HG03025 (cell line): ENCODE data around the gene CARS1.

Experiments
- ATAC-seq: cut with Tn5 transposase; IDR thresholded peaks from one replicate; pipeline ENCODE4 v1.9.1; 2021; ENCODE audit warnings: mild to moderate bottlenecking, moderate library complexity; ENCODE audit not compliant: unreplicated experiment, low FRiP score

The CARS1 gene

DNA sequence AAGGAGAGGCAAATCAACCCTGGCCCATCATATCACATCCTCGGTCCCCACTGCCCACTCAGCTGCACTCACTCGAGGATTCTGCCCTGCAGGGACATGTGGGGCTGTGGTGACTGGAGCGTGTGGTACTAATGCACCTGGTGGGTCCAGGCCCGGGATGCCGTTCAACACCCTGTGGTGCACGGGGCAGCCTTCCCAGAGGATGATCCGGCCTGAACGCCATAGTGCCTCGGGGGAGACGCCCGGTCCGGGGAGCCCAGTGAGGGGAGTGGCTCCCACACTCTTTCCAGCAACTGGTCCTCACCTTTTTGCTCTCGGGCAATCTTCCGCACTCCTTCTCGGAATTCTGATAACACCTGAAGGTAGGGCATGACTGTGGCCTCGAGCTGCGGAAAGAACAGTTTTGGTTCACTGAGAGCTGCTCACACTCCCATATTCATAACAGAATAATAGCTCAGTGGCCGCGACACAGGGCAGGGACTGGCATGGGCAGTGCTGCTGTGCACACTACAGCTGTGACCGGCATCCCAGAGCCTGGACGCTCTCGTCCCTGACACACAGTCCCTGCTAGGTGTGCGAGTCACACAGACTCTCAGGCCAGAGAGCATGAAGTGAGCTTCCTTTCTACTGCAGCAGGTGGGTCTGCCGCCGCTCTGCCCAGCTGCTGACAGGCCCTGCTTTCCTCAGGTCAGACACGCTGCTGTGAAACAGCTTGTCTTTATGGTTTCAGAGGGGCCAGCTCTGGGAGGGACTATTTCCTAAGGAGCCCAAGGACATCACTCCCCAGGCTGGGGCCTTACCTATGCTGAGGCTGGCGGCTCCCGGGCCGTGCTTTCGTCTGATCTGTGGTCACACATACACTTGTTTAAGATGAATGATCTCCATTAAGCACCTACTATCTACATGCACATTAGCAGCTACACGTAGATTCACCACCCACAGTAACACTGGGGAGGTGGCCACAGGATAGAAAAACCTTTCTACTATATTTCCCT lies 45.0 kb downstream of the CARS1 start:
- ATAC-seq: no peak

- ATAC-seq: no peak
These were observed 46.5 kb downstream of the CARS1 start for GRCh38 chr11:3010521-3011275.

DNA sequence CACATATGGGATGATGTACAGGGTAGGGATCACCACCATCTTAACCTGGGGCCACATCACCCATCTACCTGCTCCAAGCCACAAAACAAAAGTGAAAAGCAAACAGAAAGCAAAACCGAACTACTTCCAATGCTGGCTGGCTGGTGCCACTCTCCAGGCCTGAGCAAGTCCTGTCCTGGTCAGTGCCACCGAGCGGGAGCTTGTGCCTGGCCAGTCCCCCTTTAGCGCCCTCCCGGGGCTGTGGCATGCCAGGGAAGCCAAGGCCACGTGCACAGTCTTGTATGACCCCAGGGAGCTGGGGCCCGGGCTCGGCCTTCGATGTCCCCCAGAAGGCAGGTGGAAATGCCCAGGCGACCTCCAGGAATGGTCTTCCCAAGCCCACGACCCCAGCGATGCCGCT lies 47.2 kb downstream of the CARS1 start:
- ATAC-seq: no peak

DNA sequence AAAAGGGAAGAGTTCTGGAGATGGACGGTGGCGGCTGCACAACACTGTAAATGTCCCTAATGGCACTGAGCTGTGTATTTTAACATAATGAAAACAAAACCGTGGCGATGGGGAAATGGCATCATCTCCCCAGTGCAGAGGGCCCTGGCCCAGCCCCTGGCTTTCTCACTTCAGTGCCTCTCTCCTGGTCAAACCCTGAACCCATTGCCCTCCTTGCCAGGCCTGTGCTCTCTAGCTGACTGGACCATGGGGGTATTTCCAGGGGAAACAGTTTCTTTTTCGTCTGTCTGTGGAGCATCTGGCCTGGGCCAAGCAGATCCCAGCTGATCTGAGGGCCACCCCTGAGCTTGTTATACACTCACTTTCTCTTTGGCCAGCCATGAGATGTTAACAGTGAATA lies 47.7 kb downstream of the CARS1 start:
- ATAC-seq: no peak

GRCh38 chr11:3008746-3009336 lies 48.4 kb downstream of the CARS1 start:
- ATAC-seq: no peak

GRCh38 chr11:3007404-3008010 lies 49.7 kb downstream of the CARS1 start:
- ATAC-seq: no peak

DNA sequence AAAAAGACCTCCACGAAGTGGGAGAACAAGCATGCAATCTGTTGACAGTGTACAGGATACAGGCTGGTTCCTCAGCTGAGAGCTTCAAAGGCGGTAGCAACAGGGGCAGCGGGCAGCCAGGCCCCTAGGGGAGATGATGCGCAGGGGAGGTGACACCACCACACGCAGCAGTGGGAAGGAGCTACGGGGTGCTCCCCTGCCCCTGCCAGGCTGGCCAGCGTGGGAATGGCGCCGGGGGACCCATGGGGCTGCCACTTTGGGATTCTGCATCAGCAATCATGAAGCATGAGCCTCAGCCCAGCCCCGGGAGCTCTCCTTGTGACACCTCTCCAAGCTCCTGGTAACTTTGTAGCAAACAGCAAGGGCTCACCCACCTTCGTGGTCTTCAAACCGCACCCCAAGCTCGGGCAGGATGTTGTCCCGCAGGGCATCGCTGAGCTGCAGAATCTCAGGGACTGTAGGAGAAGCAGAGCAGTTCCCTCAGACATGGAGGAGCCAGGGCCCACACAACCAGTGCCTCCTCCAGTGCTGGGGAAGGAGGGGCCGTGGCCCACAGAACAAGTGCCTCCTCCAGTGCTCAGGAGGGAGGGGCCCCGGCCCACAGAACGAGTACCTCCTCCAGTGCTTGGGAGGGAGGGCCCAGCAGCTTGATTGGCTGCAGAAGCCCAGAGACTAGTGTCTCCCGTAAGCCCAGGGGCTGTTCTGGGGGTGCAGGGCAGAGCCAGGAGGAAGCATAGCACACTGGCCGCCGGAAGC lies 50.5 kb downstream of the CARS1 start:
- no peak for ATAC-seq

GRCh38 chr11:3004481-3004880 lies 52.7 kb downstream of the CARS1 start:
- ATAC-seq: no peak

DNA sequence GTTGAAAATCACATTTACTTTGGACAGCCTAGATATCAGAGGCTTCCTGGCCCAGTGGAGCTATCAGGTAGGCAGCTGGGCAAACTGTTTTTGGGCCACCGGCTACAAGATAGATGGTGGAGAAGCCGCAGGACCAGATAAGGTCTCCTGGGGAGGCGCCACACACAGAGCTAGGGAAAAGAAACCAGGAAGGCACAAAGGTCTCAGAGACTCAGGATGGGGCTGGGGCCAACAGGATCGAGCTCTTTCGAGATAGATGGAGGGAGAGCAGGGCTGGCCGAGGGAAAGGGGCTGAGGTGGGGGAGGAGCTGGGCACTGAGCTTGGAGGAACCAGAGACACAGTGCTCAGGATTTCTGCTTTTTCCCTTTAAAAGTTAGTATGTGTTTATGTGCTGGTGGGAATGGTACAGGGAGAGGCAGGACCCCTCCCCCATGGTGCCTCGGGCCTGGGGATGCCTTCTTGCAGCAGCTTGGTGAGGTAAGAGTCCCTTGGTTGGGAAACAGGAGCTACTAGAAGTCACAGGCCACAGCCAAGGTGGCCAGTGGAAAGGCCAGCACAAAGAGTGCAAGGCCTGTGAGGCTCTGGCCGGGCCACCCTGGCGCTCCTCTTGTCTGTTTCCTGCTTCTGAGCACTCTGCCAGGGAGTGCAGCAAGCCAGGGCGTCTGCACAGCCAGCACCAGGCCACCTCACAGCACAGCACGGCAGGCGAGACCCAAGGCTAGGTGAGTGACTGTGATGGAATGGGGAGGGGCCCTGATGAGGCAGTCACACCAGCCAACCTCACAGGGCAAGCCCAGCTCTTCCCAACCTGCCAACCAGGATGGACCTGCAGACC lies 53.6 kb downstream of the CARS1 start:
- no peak for ATAC-seq

- no peak for ATAC-seq
These were observed 54.4 kb downstream of the CARS1 start for GRCh38 chr11:3002871-3003270.

DNA sequence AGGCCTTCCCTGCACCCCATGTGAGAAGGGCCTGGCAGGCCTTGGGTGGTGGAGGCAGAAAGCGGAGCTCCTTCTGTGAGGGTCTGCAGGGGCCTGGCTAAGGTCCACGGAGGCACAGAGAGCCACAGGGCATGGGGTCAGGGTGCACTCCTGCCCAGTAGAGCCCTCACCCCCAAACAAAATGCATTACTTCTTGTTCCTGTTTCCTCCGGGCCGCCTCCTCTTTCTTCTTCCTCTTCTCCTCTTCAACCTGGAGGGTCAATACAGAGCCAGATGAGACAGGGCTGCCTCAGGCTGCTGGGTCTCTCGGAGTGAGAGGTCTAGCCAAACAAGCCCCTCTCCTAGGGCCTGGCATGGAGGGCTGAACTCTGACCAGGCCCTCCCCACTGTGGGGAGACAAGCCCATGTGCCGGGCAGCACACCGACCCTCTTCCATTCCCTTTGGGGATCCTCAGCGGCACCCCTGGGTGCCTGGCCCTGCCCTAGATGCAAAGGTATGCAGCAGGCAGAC lies 54.8 kb downstream of the CARS1 start:
- no peak for ATAC-seq

- ATAC-seq: no peak
These were observed 55.7 kb downstream of the CARS1 start for GRCh38 chr11:3001496-3001895.

DNA sequence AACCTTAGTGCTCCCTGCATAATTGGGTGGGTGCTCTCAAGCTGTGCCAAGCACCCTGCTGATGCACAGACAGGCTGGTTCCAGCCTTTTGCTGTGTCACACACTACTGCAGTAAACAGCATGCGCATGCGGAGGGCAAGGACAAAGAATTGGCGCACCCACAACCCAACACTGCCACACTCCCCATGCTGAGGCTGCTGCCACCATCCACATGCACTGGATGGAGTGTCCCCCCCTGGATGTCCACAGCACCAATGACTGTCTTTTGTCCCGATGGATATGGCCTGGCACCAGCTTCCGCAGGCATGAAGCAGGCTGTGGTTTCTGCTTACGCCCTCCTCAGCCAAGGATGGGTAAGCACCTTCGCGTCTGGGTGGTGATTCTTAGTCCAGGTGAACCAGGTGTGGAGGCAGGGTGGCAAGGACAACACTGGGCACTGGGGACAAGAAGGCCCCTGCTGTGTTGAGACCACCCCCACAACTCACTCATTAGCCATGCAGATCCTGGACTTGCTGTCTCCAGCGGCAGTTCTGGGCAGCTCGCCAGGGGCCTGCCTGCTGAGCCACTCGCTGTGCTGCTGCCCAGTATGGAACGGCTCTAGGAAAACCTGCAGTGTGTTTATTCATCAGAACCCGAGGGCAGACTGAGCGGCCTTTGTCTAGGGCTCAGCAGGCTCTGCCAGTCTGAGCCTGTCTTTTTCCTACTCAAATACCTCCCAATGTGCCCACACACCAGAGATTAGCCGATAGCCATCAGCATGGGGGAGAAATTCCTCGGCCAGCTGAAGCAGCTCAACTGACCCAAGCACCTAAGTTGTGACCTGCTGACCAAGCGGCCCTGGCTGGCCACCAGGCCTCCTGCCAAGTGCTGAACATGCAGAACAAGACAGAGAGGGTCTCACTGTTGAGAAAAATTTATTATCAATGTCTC lies 56.9 kb downstream of the CARS1 start:
- no peak for ATAC-seq

DNA sequence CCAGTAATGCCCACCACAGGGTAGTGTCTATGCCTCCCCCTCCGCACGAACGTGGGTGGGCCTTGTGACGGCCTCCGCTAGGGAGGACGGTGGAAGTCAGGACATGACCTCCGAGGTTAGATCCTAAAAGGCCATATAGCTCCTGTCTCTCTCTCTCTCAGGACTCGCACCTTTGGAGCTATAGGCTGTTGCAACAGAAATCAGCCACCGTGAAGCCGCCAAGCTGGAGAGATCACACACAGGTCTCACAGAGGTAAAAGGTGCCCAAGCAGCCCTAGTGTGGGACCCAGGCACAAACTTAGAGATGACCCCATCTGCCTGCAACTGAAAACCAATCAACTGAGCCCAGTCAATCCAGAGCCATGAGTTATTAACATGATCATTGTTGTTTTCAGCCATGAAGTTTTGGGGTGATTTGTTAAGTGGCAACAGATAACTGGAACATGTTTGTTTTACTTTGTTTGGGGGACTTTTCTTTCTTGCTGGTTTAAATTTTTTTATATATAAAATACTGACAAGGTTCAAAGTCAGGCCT lies 57.7 kb downstream of the CARS1 start:
- no peak for ATAC-seq

DNA sequence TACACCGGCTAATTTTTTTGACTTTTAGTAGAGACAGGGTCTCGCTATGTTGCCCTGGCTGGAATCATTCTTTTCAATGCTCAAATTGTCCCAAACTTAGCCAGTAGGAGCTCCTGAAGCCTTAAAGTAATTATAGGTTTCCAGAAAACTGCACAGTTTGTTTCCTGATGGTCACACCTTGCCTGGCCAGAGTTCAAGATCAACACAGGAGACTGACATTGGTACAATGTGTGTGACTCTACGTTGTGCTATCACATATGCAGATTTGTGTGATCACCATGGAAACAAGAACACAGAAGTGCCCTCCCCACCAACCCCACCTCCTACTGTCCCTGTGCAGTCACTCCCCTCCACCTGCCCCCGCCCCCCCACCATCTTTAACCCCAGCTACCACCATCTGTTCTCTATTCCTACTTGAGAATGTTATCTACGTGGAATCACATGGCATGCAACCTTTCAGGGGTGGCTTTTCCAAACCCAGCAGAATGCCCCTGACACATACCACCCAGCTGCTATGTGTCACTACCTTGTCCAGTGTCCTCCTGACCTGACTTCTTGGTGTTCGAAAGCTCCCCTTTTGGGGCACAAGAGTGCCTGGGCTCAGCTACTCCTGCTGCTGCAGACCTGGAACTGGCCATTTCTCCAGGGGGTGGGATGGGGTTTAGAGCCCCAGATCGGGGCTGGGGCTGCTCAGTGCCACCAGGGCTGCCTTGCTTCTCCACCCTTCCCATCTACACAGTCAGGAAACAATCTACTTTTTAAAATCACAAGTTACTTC lies 59.0 kb downstream of the CARS1 start:
- no peak for ATAC-seq

GRCh38 chr11:2997406-2997805 lies 59.8 kb downstream of the CARS1 start:
- no peak for ATAC-seq

GRCh38 chr11:2996976-2997375 lies 60.2 kb downstream of the CARS1 start:
- no peak for ATAC-seq
